H9 (cell line): ENCODE measurements around the gene WDR4. TPM values are rescaled to one million over a fixed set of nuclear protein-coding genes. Genes with fewer than 3 reads are reported as not detected.

Experiments
- DNase-seq: peaks from one replicate; pipeline ENCODE4 v3.0.0-alpha.2; 2017
- H2AFZ ChIP-seq: one replicate; pipeline ENCODE4 v1.6.1; 2013; ENCODE audit warnings: mild to moderate bottlenecking, low read length, control low read depth, moderate library complexity
- H2AK5ac ChIP-seq: 2 replicates; pipeline ENCODE4 v1.6.1; 2013; ENCODE audit warnings: low read length, control low read depth, mixed read lengths; ENCODE audit not compliant: insufficient read length
- H2BK120ac ChIP-seq: one replicate; pipeline ENCODE4 v1.6.1; 2013; ENCODE audit warnings: low read depth, mild to moderate bottlenecking, low read length, control low read depth, inconsistent platforms; ENCODE audit not compliant: poor library complexity, severe bottlenecking
- H2BK12ac ChIP-seq: 2 replicates; pipeline ENCODE4 v1.6.1; 2013; ENCODE audit warnings: low read length, control low read depth, mixed read lengths, low read depth; ENCODE audit not compliant: insufficient read length
- H2BK15ac ChIP-seq: 2 replicates; pipeline ENCODE4 v1.6.1; 2013; ENCODE audit warnings: low read depth, low read length, control low read depth
- H2BK20ac ChIP-seq: one replicate; pipeline ENCODE4 v1.6.1; 2013; ENCODE audit warnings: low read depth, mild to moderate bottlenecking, low read length, control low read depth, inconsistent platforms; ENCODE audit not compliant: poor library complexity, severe bottlenecking
- H2BK5ac ChIP-seq: 2 replicates; pipeline ENCODE4 v1.6.1; 2013; ENCODE audit warnings: low read length, control low read depth, mixed read lengths; ENCODE audit not compliant: insufficient read length
- H3K14ac ChIP-seq: 2 replicates; pipeline ENCODE4 v1.6.1; 2013; ENCODE audit warnings: low read length, control low read depth; ENCODE audit not compliant: insufficient read depth
- H3K18ac ChIP-seq: 2 replicates; pipeline ENCODE4 v1.6.1; 2013; ENCODE audit warnings: low read depth, mild to moderate bottlenecking, mixed read lengths, low read length, control low read depth; ENCODE audit not compliant: insufficient read length
- H3K23ac ChIP-seq: 2 replicates; pipeline ENCODE4 v1.6.1; 2013; ENCODE audit warnings: low read length, control low read depth, mixed read lengths, low read depth; ENCODE audit not compliant: insufficient read length
- H3K23me2 ChIP-seq: 2 replicates; pipeline ENCODE4 v1.6.1; 2013; ENCODE audit warnings: low read depth, mild to moderate bottlenecking, mixed read lengths, low read length, control low read depth; ENCODE audit not compliant: insufficient read length, poor library complexity, severe bottlenecking
- H3K27ac ChIP-seq: 2 replicates; pipeline ENCODE4 v1.5.1; 2013; ENCODE audit warnings: low read length, control low read depth, mixed read lengths, low read depth; ENCODE audit not compliant: insufficient read length
- H3K27me3 ChIP-seq: 2 replicates; pipeline ENCODE4 v1.6.1; 2013; ENCODE audit warnings: low read length, control low read depth, inconsistent platforms; ENCODE audit not compliant: insufficient read depth
- H3K4ac ChIP-seq: 2 replicates; pipeline ENCODE4 v1.6.1; 2013; ENCODE audit warnings: low read depth, mild to moderate bottlenecking, control low read depth, inconsistent platforms, low read length, moderate library complexity
- H3K4me1 ChIP-seq: 2 replicates; pipeline ENCODE4 v1.6.1; 2013; ENCODE audit warnings: low read length, control low read depth, inconsistent platforms; ENCODE audit not compliant: insufficient read depth
- H3K4me2 ChIP-seq: 2 replicates; pipeline ENCODE4 v1.6.1; 2013; ENCODE audit warnings: low read length, control low read depth, mixed read lengths; ENCODE audit not compliant: insufficient read length, insufficient read depth
- H3K56ac ChIP-seq: 2 replicates; pipeline ENCODE4 v1.6.1; 2013; ENCODE audit warnings: low read depth, mild to moderate bottlenecking, mixed read lengths, low read length, control low read depth; ENCODE audit not compliant: insufficient read length
- H3K79me1 ChIP-seq: 2 replicates; pipeline ENCODE4 v1.6.1; 2013; ENCODE audit warnings: low read depth, mild to moderate bottlenecking, moderate library complexity, low read length, control low read depth, inconsistent platforms; ENCODE audit not compliant: insufficient read depth, poor library complexity, severe bottlenecking
- H3K79me2 ChIP-seq: 2 replicates; pipeline ENCODE4 v1.6.1; 2013; ENCODE audit warnings: low read length, control low read depth, inconsistent platforms; ENCODE audit not compliant: insufficient read depth
- H3K9ac ChIP-seq: 2 replicates; pipeline ENCODE4 v1.6.1; 2013; ENCODE audit warnings: low read length, control low read depth, mixed read lengths; ENCODE audit not compliant: insufficient read length; ENCODE audit errors: extremely low read depth
- H3K9me3 ChIP-seq: one replicate; pipeline ENCODE4 v1.6.1; 2013; ENCODE audit warnings: low read depth, low read length, inconsistent platforms; ENCODE audit not compliant: control insufficient read depth
- H3T11ph ChIP-seq: one replicate; pipeline ENCODE4 v1.6.1; 2013; ENCODE audit warnings: mild to moderate bottlenecking, low read length, control low read depth, inconsistent platforms
- H4K20me1 ChIP-seq: one replicate; pipeline ENCODE4 v1.6.1; 2013; ENCODE audit not compliant: control insufficient read depth, insufficient read length, insufficient read depth
- H4K5ac ChIP-seq: 2 replicates; pipeline ENCODE4 v1.6.1; 2013; ENCODE audit warnings: low read depth, mild to moderate bottlenecking, mixed read lengths, low read length, control low read depth; ENCODE audit not compliant: insufficient read length
- H4K8ac ChIP-seq: replicated peaks from 2 replicates; pipeline ENCODE4 v1.6.1; 2013; ENCODE audit warnings: low read length, control low read depth, mixed read lengths, low read depth; ENCODE audit not compliant: insufficient read length
- H4K91ac ChIP-seq: 2 replicates; pipeline ENCODE4 v1.6.1; 2013; ENCODE audit warnings: low read depth, mild to moderate bottlenecking, moderate library complexity, mixed read lengths, low read length, control low read depth; ENCODE audit not compliant: insufficient read length
- H3K27ac Mint-ChIP-seq, 3 experiments: 2 replicates in 2 of 3; 3 replicates in 1 of 3; pipeline ENCODE4 v1.8.0; 2020 to 2021; ENCODE audit warnings: mixed read lengths in 3 of 3, mild to moderate bottlenecking in 1 of 3, moderate library complexity in 1 of 3
- H3K27me3 Mint-ChIP-seq: 2 replicates; pipeline ENCODE4 v1.8.0; 2021; ENCODE audit warnings: low read depth, mild to moderate bottlenecking, moderate library complexity, mixed read lengths
- H3K36me3 Mint-ChIP-seq, 3 experiments: 2 replicates in 2 of 3; 3 replicates in 1 of 3; pipeline ENCODE4 v1.8.0; 2020 to 2021; ENCODE audit warnings: low read depth in 3 of 3, mixed read lengths in 3 of 3; ENCODE audit not compliant: insufficient read depth in 1 of 3
- H3K4me1 Mint-ChIP-seq, 2 experiments: 2 replicates each; pipeline ENCODE4 v1.8.0; 2020; ENCODE audit warnings: mixed read lengths in 2 of 2
- H3K4me3 Mint-ChIP-seq, 2 experiments: 2 replicates in 1 of 2; 3 replicates in 1 of 2; pipeline ENCODE4 v1.8.0; 2020 to 2021; ENCODE audit warnings: mild to moderate bottlenecking in 2 of 2, mixed read lengths in 2 of 2, moderate library complexity in 1 of 2
- H3K9me3 Mint-ChIP-seq, 2 experiments: 2 replicates in 1 of 2; 3 replicates in 1 of 2; pipeline ENCODE4 v1.8.0; 2020; ENCODE audit warnings: mild to moderate bottlenecking in 2 of 2, mixed read lengths in 2 of 2, moderate library complexity in 1 of 2
- WGBS: extraction: QIAGEN DNeasy Blood & Tissue Kit; methylation state at CpG from one replicate; pipeline ENCODE4 v1.1.7; 2013; ENCODE audit warnings: missing lambda C conversion rate, low lambda C conversion rate, mixed read lengths; ENCODE audit not compliant: insufficient read length; ENCODE audit errors: extremely low coverage; 5-methylcytosine and 5-hydroxymethylcytosine counted together
- total RNA-seq: library from RNA; stranded (reverse); gene quantifications from 2 replicates; pipeline ENCODE4 v1.2.1, GENCODE V29; 2021
- TF ChIP-seq, protein P1 (sequence below): fragments of 200-600 bp; sonication (generic); conservative IDR thresholded peaks from 3 replicates; pipeline ENCODE4 v1.8.0; 2021; ENCODE audit warnings: antibody characterized with exemption, mild to moderate bottlenecking

Gene WDR4
- total RNA-seq, 1 experiment from 2014 or later, result 54.4 TPM

DNA sequence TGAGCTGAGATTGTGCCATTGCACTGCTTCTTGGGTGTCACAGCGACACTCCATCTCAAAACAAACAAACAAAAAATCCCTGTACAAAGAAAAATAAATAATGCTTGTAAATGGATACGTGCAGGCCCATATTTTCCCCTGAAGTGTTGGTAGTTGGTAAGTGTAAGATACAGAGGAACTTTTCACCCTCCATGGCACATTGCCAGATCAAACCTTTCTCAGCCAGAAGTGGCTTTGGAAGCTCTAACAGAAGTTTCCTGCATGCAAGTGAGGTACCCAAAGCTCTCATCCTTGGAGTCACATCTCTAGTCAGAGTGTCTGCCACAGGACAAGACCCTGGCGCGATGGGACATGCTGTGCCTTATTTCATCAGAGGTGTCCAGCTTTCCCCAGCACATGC, 21.1 kb upstream of the WDR4 start:
- Histone ChIP-seq H2BK12ac (no peak overlapping the region), H3K27me3 (no peaks in the 10 kb centered on the region), H2AK5ac (no peak overlapping the region), H3K4me2 (no peak overlapping the region), H3K79me1 (no peaks in the 10 kb centered on the region), H3K18ac (no peak overlapping the region), H3K23ac (no peak overlapping the region), H4K8ac (no peak overlapping the region), H3K79me2 (no peaks in the 10 kb centered on the region), H2BK20ac (no peak overlapping the region), H3K4me1 (no peaks in the 10 kb centered on the region), H3K56ac (no peak overlapping the region), H4K20me1 (no peaks in the 10 kb centered on the region), H3K9me3 (no peaks in the 10 kb centered on the region), H2BK15ac (no peak overlapping the region), H3K23me2 (no peaks in the 10 kb centered on the region), H2BK120ac (no peak overlapping the region), H2AFZ (no peak overlapping the region), H2BK5ac (no peak overlapping the region), H4K91ac (no peak overlapping the region), H4K5ac (no peak overlapping the region), H3K9ac (no peak overlapping the region), H3T11ph (no peak overlapping the region), H3K14ac (no peak overlapping the region), H3K27ac (no peak overlapping the region), H3K4ac (no peak overlapping the region)
- no peaks in the 10 kb centered on the region for H3K9me3 Mint-ChIP-seq
- H3K27me3 Mint-ChIP-seq, result no peaks in the 10 kb centered on the region
- WGBS, result no CpG with 5 or more reads among the region's 4 CpGs
- H3K36me3 Mint-ChIP-seq, result peaks cover 44 to 68% (median 59%) of the 10 kb centered on the region in 3 experiments
- no peak overlapping the region for H3K4me3 Mint-ChIP-seq
- no peak for DNase-seq
- TF ChIP-seq, protein P1, sequence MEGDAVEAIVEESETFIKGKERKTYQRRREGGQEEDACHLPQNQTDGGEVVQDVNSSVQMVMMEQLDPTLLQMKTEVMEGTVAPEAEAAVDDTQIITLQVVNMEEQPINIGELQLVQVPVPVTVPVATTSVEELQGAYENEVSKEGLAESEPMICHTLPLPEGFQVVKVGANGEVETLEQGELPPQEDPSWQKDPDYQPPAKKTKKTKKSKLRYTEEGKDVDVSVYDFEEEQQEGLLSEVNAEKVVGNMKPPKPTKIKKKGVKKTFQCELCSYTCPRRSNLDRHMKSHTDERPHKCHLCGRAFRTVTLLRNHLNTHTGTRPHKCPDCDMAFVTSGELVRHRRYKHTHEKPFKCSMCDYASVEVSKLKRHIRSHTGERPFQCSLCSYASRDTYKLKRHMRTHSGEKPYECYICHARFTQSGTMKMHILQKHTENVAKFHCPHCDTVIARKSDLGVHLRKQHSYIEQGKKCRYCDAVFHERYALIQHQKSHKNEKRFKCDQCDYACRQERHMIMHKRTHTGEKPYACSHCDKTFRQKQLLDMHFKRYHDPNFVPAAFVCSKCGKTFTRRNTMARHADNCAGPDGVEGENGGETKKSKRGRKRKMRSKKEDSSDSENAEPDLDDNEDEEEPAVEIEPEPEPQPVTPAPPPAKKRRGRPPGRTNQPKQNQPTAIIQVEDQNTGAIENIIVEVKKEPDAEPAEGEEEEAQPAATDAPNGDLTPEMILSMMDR, result no peak
- no peak overlapping the region for H3K27ac Mint-ChIP-seq
- no peaks in the 10 kb centered on the region for H3K4me1 Mint-ChIP-seq
